OCI-LY1 (cell line): ENCODE measurements around the gene DZIP3.

Experiments
- H2AFZ ChIP-seq: fragments of 200-600 bp; sonication (generic), shearing (Covaris generic); 2 replicates; pipeline ENCODE4 v1.6.0; 2014; ENCODE audit warnings: antibody characterized with exemption, mild to moderate bottlenecking, low read length
- H3F3A ChIP-seq: fragments of 200-600 bp; sonication (generic), shearing (Covaris generic); 2 replicates; pipeline ENCODE4 v1.6.0; 2014; ENCODE audit warnings: mild to moderate bottlenecking, antibody characterized with exemption, low read length, moderate library complexity; ENCODE audit not compliant: insufficient read depth
- H3K27ac ChIP-seq: fragments of 200-600 bp; sonication (generic); 2 replicates; pipeline ENCODE4 v1.5.1; 2014; ENCODE audit warnings: low read length, mixed run types, mild to moderate bottlenecking, low read depth; ENCODE audit not compliant: poor library complexity, severe bottlenecking
- H3K27me3 ChIP-seq: fragments of 200-600 bp; sonication (generic); 2 replicates; pipeline ENCODE4 v1.6.0; 2014; ENCODE audit warnings: antibody characterized with exemption, mild to moderate bottlenecking, low read length, moderate library complexity; ENCODE audit not compliant: insufficient read depth
- H3K36me3 ChIP-seq: fragments of 200-600 bp; sonication (generic); 2 replicates; pipeline ENCODE4 v1.6.1; 2014; ENCODE audit warnings: mild to moderate bottlenecking, antibody characterized with exemption, low read length, moderate library complexity, mixed read lengths; ENCODE audit not compliant: insufficient read depth
- H3K4me1 ChIP-seq: fragments of 200-600 bp; sonication (generic); 2 replicates; pipeline ENCODE4 v1.5.1; 2014; ENCODE audit warnings: mild to moderate bottlenecking, low read length, moderate library complexity; ENCODE audit not compliant: insufficient read depth, severe bottlenecking
- H3K4me2 ChIP-seq: fragments of 200-600 bp; sonication (generic), shearing (Covaris generic); 2 replicates; pipeline ENCODE4 v1.6.1; 2014; ENCODE audit warnings: low read length
- H3K4me3 ChIP-seq: fragments of 200-600 bp; sonication (generic); 2 replicates; pipeline ENCODE4 v1.5.1; 2014; ENCODE audit warnings: low read length, low read depth, mild to moderate bottlenecking, mixed read lengths; ENCODE audit not compliant: poor library complexity, severe bottlenecking
- H3K79me2 ChIP-seq: fragments of 200-600 bp; shearing (Covaris generic); 2 replicates; pipeline ENCODE4 v1.6.1; 2016; ENCODE audit warnings: mixed run types, low read length, mixed read lengths; ENCODE audit not compliant: insufficient read depth
- H3K9ac ChIP-seq: fragments of 200-600 bp; sonication (generic), shearing (Covaris generic); 2 replicates; pipeline ENCODE4 v1.6.1; 2014; ENCODE audit warnings: mild to moderate bottlenecking, low read length, mixed read lengths
- H3K9me2 ChIP-seq: fragments of 200-600 bp; sonication (generic), shearing (Covaris generic); 2 replicates; pipeline ENCODE4 v1.6.1; 2014; ENCODE audit warnings: low read depth, mild to moderate bottlenecking, low read length, mixed read lengths
- H3K9me3 ChIP-seq: fragments of 200-600 bp; shearing (Covaris generic); 2 replicates; pipeline ENCODE4 v1.6.1; 2014; ENCODE audit warnings: low read length, mixed read lengths
- H4K20me1 ChIP-seq: fragments of 200-600 bp; sonication (generic), shearing (Covaris generic); 2 replicates; pipeline ENCODE4 v1.6.0; 2016; ENCODE audit warnings: mild to moderate bottlenecking, low read length; ENCODE audit not compliant: insufficient read depth
- EZH2 ChIP-seq: fragments of 200-600 bp; sonication (generic), shearing (Covaris generic); IDR thresholded peaks from 2 replicates; pipeline ENCODE4 v1.8.0; 2017; ENCODE audit warnings: borderline replicate concordance, mixed run types, mild to moderate bottlenecking, antibody characterized with exemption, low read length, moderate library complexity, mixed read lengths
- TF ChIP-seq, protein P1 (sequence below): fragments of 200-600 bp; sonication (generic), shearing (Covaris generic); IDR thresholded peaks from 2 replicates; pipeline ENCODE4 v1.5.1; 2017; ENCODE audit warnings: mild to moderate bottlenecking, antibody characterized with exemption, low read length, moderate library complexity, mixed read lengths

Gene DZIP3

DNA sequence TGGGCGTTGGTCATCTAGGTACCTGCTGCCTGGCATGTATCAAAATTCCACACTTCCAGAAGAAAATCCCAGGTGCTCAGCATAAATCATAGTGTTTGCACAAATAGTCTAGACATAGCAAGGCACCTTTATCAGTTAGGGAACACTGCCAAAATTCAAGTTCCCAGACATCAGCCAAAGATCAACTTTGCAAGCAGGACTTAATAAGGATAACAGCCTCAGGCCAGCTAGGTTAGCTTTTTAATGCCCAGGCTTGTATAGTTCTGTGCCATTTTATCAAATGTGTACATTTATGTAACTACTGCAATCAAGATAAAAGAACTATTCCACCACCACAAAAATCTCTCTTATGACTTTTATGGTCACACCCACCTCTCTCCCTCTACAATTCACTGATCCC is 30.7 kb downstream of the DZIP3 start:
- Histone ChIP-seq H3K9ac (no peak overlapping the region), H3K9me3 (no peaks in the 10 kb centered on the region), H4K20me1 (no peaks in the 10 kb centered on the region), H3K4me2 (no peak overlapping the region), H3K4me3 (no peak overlapping the region), H3K4me1 (no peaks in the 10 kb centered on the region), H3K36me3 (no peaks in the 10 kb centered on the region), H3F3A (no peaks in the 10 kb centered on the region), H3K79me2 (no peaks in the 10 kb centered on the region), H3K27me3 (no peaks in the 10 kb centered on the region), H2AFZ (no peak overlapping the region), H3K27ac (no peak overlapping the region), H3K9me2 (no peaks in the 10 kb centered on the region)
- no peak for TF ChIP-seq EZH2
- TF ChIP-seq, protein P1, sequence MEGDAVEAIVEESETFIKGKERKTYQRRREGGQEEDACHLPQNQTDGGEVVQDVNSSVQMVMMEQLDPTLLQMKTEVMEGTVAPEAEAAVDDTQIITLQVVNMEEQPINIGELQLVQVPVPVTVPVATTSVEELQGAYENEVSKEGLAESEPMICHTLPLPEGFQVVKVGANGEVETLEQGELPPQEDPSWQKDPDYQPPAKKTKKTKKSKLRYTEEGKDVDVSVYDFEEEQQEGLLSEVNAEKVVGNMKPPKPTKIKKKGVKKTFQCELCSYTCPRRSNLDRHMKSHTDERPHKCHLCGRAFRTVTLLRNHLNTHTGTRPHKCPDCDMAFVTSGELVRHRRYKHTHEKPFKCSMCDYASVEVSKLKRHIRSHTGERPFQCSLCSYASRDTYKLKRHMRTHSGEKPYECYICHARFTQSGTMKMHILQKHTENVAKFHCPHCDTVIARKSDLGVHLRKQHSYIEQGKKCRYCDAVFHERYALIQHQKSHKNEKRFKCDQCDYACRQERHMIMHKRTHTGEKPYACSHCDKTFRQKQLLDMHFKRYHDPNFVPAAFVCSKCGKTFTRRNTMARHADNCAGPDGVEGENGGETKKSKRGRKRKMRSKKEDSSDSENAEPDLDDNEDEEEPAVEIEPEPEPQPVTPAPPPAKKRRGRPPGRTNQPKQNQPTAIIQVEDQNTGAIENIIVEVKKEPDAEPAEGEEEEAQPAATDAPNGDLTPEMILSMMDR = no peak

DNA sequence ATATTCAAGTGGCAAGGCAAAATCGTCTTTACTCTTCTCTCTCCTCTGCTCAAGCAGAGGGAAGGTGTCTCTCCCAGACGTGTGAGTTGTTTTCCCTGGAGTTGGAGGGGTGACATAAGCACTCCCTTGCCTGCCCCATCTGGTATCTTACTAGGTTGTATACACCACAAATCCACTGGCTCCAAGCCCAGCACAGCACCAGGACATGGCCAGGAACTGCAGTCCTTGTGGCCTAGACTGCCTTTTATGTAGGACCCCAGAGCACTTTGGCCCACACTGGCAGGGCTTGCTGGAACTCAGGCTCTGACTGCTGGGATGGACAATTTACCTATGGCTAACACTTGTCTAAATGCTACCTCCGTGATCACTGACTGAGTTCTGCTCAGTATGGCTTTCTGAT is 34.0 kb downstream of the DZIP3 start:
- no peak overlapping the region for H2AFZ ChIP-seq
- no peaks in the 10 kb centered on the region for H3K9me2 ChIP-seq
- no peak overlapping the region for H3K4me2 ChIP-seq
- no peaks in the 10 kb centered on the region for H3K9me3 ChIP-seq
- H3K9ac ChIP-seq = no peak overlapping the region
- no peak overlapping the region for H3K27ac ChIP-seq
- no peaks in the 10 kb centered on the region for H3K79me2 ChIP-seq
- no peaks in the 10 kb centered on the region for H3K4me1 ChIP-seq
- H3F3A ChIP-seq = no peaks in the 10 kb centered on the region
- H3K36me3 ChIP-seq = peaks cover 8% of the 10 kb centered on the region; the same call in 1 of the 2 replicates
- H4K20me1 ChIP-seq = no peaks in the 10 kb centered on the region
- TF ChIP-seq, protein P1 = no peak
- no peak overlapping the region for H3K4me3 ChIP-seq
- H3K27me3 ChIP-seq = no peaks in the 10 kb centered on the region

DNA sequence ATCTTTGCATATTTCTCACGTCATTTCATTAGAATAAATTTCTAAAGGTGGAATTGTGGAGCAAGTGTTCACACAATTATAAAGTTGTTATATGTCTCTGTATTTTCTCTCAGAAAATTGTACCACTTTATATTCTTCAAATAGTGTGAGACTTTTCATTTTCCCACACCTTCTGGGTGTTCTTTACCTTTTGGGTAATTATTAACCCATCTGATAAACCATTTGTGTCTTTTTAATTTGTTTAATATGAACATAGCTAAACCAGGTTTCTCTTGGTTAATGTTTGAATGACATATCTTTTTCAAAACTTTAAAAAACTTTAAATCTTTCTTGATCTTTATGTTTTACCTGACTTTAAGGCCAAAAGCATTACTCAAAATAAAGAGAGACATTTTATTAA is 40.5 kb downstream of the DZIP3 start:
- Histone ChIP-seq H4K20me1 (no peaks in the 10 kb centered on the region), H3K9me3 (no peaks in the 10 kb centered on the region), H3K27me3 (no peaks in the 10 kb centered on the region), H3K4me3 (no peak overlapping the region), H3K9me2 (no peaks in the 10 kb centered on the region), H3K79me2 (no peaks in the 10 kb centered on the region), H3F3A (no peaks in the 10 kb centered on the region), H2AFZ (no peak overlapping the region), H3K4me2 (no peak overlapping the region), H3K36me3 (peaks cover 10% of the 10 kb centered on the region; the same call in 1 of the 2 replicates), H3K9ac (no peak overlapping the region), H3K4me1 (no peaks in the 10 kb centered on the region), H3K27ac (no peak overlapping the region)
- no peak for TF ChIP-seq EZH2
- TF ChIP-seq, protein P1 = no peak
